ENCODE measurements around the gene CCL26.

DNA sequence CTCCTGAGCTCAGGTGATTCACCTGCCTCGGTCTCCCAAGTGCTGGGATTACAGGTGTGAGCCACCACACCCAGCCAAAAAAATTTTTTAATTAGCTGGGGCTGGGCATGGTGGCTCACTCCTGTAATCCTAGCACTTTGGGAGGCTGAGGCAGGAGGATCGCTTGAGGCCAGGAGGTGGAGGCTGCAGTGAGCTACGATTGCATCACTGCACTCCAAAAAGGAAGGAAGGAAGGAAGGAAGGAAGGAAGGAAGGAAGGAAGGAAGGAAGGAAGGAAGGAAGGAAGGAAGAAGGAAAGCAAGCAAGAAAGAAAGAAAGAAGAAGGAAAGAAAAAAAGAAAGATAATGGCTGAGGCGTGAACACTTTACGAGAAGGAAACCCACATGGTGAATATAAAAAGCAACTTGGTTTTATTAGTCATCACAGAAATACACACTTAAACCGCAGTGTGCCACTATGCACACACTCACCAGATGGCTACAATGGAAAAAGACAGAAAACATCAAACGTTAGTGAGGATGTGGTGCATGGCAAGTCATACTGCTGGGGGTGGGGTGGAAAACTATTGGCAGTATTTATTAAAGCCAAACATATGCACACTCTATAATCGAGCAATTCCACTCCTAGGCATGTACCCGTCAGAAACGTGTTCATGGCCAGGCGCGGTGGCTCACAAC lies 4.4 kb upstream of the CCL26 start:
- no peak for TF ChIP-seq POLR2A (IDR thresholded peaks at IDR 0.05)
- TF ChIP-seq, protein P1, sequence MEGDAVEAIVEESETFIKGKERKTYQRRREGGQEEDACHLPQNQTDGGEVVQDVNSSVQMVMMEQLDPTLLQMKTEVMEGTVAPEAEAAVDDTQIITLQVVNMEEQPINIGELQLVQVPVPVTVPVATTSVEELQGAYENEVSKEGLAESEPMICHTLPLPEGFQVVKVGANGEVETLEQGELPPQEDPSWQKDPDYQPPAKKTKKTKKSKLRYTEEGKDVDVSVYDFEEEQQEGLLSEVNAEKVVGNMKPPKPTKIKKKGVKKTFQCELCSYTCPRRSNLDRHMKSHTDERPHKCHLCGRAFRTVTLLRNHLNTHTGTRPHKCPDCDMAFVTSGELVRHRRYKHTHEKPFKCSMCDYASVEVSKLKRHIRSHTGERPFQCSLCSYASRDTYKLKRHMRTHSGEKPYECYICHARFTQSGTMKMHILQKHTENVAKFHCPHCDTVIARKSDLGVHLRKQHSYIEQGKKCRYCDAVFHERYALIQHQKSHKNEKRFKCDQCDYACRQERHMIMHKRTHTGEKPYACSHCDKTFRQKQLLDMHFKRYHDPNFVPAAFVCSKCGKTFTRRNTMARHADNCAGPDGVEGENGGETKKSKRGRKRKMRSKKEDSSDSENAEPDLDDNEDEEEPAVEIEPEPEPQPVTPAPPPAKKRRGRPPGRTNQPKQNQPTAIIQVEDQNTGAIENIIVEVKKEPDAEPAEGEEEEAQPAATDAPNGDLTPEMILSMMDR (IDR thresholded peaks at IDR 0.05) = no peak

Data from uterus (tissue), 2 donors.